ENCODE measurements around the gene LRRC26. TPM values are rescaled to one million over a fixed set of nuclear protein-coding genes. Genes with fewer than 3 reads are reported as not detected.

The LRRC26 gene
- polyA plus RNA-seq, 1 experiment = not detected

DNA sequence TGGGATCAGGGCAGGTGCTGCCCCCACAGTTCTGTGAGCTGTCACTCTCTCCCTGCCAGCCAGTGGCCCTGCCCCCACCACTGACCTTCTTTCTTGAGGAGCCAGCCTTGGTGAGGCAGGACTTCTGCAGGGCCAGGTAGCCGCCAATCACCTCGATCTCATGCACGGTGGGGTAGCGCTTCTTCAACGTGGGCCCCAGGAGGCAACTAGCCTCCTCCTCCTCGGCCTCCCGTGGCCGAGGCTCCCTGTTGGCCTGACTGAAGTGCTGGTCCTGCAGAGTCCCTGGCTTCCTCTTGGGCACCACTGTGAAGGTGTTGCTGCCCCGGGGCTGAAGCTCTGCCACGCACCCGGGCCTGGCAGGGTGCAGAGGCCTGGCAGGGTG lies 29.0 kb upstream of the LRRC26 start:
- ChIA-PET CTCF (interaction anchor here (0.8 to 1.0 kb wide), 2 partner anchors 10 to 22 kb away, joined by 3 read pairs; no protein-coding TSS in a partner anchor), POLR2A (interaction anchor here (1.0 kb wide), 1 partner anchor 10 kb away, joined by 3 read pairs; no protein-coding TSS in a partner anchor)
- TF ChIP-seq, protein P1, sequence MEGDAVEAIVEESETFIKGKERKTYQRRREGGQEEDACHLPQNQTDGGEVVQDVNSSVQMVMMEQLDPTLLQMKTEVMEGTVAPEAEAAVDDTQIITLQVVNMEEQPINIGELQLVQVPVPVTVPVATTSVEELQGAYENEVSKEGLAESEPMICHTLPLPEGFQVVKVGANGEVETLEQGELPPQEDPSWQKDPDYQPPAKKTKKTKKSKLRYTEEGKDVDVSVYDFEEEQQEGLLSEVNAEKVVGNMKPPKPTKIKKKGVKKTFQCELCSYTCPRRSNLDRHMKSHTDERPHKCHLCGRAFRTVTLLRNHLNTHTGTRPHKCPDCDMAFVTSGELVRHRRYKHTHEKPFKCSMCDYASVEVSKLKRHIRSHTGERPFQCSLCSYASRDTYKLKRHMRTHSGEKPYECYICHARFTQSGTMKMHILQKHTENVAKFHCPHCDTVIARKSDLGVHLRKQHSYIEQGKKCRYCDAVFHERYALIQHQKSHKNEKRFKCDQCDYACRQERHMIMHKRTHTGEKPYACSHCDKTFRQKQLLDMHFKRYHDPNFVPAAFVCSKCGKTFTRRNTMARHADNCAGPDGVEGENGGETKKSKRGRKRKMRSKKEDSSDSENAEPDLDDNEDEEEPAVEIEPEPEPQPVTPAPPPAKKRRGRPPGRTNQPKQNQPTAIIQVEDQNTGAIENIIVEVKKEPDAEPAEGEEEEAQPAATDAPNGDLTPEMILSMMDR (IDR thresholded peaks at IDR 0.05; ENCODE audit: insufficient read depth, low read depth, low read length) = no peak
- Histone ChIP-seq H3K27me3 (ENCODE audit: control insufficient read depth, insufficient read depth, low read length) (no peaks in the 10 kb centered on the region), H3K36me3 (ENCODE audit: control insufficient read depth, insufficient read depth, low read length) (no peaks in the 10 kb centered on the region; the same call in 1 of the 2 replicates), H3K4me3 (ENCODE audit: low read depth, low read length) (0 out of 2 replicates have a peak overlapping the region, but pooled peaks have one; percentile 1)
- no peak for DNase-seq (ENCODE audit: low read depth)

DNA sequence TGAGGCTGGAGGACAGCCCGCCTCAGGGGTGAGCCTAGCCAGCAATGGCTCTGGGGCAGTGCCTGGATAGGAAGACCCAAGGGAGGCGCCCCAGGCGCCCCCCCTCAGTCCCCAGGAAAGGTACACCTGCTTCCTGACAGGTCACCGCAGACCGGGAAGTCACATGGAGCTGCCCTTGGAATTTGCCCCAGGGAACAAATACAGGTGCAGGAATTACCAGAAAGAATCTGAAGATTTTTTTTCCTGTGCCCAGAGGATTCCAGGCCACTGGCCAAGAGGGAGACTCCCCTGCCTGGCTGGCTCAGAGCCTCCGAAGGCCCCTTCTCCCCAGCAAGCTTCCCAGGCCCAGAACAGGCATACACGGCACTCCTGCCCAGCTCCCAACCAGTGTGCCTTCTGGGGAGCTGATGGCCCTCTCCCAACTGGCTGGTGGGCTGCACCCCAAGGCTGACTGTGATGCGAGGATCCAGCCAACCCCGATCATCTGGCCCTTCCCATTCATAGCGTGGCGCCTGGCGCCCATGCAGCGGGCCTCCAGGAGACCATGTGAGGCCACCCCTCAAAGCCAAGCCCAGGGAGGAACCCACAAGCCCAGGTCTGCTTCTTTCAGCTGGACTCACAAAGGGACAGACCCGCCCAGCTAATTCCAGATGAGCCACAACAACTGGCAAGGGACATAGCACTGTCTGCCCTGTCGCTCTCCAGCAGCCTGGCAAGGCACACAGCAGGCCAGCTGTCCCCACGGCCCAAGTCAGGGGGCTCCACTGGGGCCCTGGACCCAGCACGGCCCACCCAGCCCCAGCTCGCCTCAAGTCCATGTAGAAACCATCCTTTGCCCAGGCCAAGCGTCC lies 28.4 kb upstream of the LRRC26 start:
- CTCF ChIA-PET = interaction anchor here (0.5 to 1.0 kb wide), 2 partner anchors 21 to 146 kb away, joined by 3 read pairs; no protein-coding TSS in a partner anchor
- H3K27me3 ChIP-seq (ENCODE audit: control insufficient read depth, insufficient read depth, low read length) = no peaks in the 10 kb centered on the region
- H3K36me3 ChIP-seq (ENCODE audit: control insufficient read depth, insufficient read depth, low read length) = no peaks in the 10 kb centered on the region; the same call in 1 of the 2 replicates
- TF ChIP-seq, protein P1 (IDR thresholded peaks at IDR 0.05; ENCODE audit: insufficient read depth, low read depth, low read length) = no peak
- no peak overlapping the region for H3K4me3 ChIP-seq (ENCODE audit: low read depth, low read length)
- DNase-seq (ENCODE audit: low read depth) = no peak
- POLR2A ChIA-PET = no interaction called here

DNA sequence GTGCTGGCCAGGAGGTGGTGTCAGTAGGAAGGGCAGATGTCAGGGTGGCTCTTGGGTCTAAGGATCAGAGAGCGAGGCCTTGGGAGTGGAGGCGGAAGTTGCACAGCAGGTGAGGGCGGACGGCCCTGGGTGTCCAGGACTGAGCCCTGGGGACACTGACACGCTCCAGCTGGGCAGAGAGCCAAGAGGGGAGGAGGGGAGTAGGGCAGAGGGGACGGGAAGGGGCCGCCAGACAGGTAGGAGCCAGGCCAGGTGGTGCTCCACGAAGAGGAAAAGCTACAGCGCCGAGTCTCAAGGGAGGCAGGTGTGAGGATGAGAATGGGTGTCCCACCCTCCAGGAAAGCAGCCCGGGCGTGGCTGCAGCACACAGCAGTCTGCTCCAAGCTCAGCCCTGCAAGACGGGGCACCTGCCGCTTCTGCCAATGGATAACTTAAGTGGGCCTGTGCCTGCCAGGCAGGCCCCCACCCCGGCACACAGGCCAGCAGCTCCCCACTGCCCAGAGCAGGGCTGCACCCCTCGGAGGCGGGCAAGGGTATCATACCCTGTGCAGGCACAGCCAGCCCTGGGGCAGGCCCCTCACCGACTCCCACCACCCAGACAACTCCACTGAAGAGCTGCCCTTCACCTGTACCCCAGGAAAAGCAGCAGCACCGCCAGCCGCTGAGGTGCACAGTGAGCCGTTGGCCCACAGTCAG lies 25.8 kb upstream of the LRRC26 start:
- H3K36me3 ChIP-seq (ENCODE audit: control insufficient read depth, insufficient read depth, low read length) = peaks cover 10% of the 10 kb centered on the region
- no peak for DNase-seq (ENCODE audit: low read depth)
- TF ChIP-seq, protein P1 (IDR thresholded peaks at IDR 0.05; ENCODE audit: insufficient read depth, low read depth, low read length) = no peak
- ChIA-PET POLR2A (no interaction called here), CTCF (interaction anchor here (1.1 kb wide), 1 partner anchor 32 kb away, joined by 3 read pairs; the partner anchor contains the start of gene RNF224)
- no peaks in the 10 kb centered on the region for H3K27me3 ChIP-seq (ENCODE audit: control insufficient read depth, insufficient read depth, low read length)
- H3K4me3 ChIP-seq (ENCODE audit: low read depth, low read length) = no peak overlapping the region

DNA sequence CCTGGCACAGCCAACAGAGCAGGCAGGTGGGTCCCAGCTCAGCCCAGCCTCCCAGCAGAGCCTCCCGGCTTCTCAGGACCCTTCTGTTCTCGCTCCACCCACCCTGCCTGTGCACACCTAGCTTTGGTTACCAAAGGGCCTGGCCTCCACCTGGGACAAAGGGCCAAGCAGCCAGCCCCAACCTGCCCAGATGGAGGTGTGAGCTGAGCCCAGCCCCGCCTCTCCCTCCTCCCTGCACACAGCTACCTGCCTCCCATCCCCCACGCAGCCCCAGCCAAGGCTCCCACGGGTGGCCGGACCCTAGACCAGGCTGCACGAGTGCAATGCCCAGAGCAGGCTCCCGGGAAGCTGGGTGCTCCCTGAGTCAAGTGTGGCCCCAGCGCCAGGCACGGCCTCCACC lies 25.1 kb upstream of the LRRC26 start:
- no peaks in the 10 kb centered on the region for H3K27me3 ChIP-seq (ENCODE audit: control insufficient read depth, insufficient read depth, low read length)
- TF ChIP-seq, protein P1 (IDR thresholded peaks at IDR 0.05; ENCODE audit: insufficient read depth, low read depth, low read length) = no peak
- H3K4me3 ChIP-seq (ENCODE audit: low read depth, low read length) = no peak overlapping the region
- DNase-seq (ENCODE audit: low read depth) = no peak
- ChIA-PET CTCF (interaction anchor here (1.1 kb wide), 1 partner anchor 33 kb away, joined by 3 read pairs; the partner anchor contains the start of gene RNF224), POLR2A (no interaction called here)
- peaks cover 18% of the 10 kb centered on the region for H3K36me3 ChIP-seq (ENCODE audit: control insufficient read depth, insufficient read depth, low read length)

DNA sequence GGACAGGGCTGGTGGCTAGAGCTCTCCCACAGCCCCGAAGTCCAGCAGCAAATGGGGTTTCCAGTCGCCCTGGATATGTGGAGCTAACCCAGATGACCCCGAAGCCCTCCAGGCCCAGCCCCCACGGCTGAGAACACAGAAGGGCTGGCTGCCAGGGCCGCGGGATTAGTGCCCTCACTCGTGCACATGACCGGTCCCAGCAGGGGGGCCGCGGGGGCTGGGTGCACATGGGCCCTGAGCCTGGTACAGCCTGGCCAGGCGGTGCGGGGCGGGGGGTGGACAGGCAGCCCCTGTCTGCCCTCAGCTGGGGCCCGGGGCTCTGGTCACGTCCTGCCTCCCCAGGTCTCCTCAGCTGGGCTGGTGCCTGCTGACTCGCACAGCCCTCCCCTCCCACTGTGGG lies 24.5 kb upstream of the LRRC26 start:
- DNase-seq (ENCODE audit: low read depth) = no peak
- ChIA-PET POLR2A (no interaction called here), CTCF (interaction anchor here (1.1 kb wide), 1 partner anchor 33 kb away, joined by 3 read pairs; the partner anchor contains the start of gene RNF224)
- TF ChIP-seq, protein P1 (IDR thresholded peaks at IDR 0.05; ENCODE audit: insufficient read depth, low read depth, low read length) = no peak
- Histone ChIP-seq H3K36me3 (ENCODE audit: control insufficient read depth, insufficient read depth, low read length) (peaks cover 19% of the 10 kb centered on the region), H3K27me3 (ENCODE audit: control insufficient read depth, insufficient read depth, low read length) (no peaks in the 10 kb centered on the region), H3K4me3 (ENCODE audit: low read depth, low read length) (no peak overlapping the region)
